Measurements from ENCODE around the gene SPC24. TPM values are rescaled to one million over a fixed set of nuclear protein-coding genes. Genes with fewer than 3 reads are reported as not detected.

Gene SPC24
- total RNA-seq, 4 donors from 2014 or later, result 0.24 to 1.1 (median 0.78) TPM; not detected in 1

DNA sequence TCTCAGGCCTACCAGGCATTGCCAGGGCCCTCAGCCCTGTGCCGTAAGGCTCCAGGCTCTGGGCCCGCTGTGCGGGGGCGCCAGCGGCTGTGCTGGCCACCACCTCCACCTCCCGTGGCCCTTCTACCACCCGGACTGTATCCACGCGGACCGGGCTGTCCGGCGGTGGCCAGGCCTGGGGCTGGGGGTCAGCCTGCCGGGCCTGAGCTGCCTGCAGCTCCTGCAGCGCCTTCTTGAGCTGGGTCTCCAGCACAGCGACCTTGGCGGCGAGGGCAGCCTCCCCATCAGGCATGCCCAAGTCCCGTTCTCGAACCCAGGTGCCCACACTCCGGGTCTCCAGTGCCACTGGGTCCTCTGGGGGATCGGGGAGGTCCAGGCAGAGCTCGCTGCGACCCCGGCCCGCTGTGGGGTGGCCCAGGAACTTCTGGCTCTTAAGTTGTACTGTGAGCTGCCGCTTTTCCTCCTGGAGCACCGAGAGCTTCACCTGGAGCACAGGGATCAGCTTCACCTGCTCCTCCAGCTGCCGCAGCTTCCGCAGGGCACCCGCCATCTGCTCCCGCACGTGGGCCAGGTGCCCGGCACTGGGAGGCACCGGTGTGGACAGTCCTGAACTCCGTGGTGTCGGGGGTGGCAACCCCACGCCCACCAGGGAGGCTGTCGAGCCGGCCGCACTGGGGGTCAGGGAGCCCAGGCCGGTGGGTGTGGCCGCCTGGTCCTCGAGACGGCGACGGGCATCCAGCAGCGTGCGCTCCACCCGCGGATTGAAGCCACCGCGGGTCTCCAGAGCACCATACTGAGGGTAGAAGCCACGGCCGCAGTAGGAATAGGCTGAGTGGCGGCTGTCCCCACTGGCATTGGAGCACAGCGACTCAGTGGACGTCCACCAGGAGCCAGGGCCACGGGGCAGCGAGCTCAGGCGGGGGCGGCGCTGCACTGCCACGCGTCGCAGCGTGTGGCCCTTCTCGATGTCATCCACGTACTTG lies 37.7 kb upstream of the SPC24 start:
- H3K9me3 ChIP-seq, result no peaks in the 10 kb centered on the region
- DNase-seq, result no peak
- H3K4me1 ChIP-seq, result peaks cover 28 to 65% of the 10 kb centered on the region in 2 donors
- intact Hi-C loops (cut with DNase I), result no loop called here
- H3K36me3 ChIP-seq, result peaks cover 14 to 18% of the 10 kb centered on the region in 2 donors
- H3K4me3 ChIP-seq (replicated peaks in 1 of 3), result no peak overlapping the region
- TF ChIP-seq POLR2A (IDR thresholded peaks at IDR 0.05), result no peak
- TF ChIP-seq, protein P1, sequence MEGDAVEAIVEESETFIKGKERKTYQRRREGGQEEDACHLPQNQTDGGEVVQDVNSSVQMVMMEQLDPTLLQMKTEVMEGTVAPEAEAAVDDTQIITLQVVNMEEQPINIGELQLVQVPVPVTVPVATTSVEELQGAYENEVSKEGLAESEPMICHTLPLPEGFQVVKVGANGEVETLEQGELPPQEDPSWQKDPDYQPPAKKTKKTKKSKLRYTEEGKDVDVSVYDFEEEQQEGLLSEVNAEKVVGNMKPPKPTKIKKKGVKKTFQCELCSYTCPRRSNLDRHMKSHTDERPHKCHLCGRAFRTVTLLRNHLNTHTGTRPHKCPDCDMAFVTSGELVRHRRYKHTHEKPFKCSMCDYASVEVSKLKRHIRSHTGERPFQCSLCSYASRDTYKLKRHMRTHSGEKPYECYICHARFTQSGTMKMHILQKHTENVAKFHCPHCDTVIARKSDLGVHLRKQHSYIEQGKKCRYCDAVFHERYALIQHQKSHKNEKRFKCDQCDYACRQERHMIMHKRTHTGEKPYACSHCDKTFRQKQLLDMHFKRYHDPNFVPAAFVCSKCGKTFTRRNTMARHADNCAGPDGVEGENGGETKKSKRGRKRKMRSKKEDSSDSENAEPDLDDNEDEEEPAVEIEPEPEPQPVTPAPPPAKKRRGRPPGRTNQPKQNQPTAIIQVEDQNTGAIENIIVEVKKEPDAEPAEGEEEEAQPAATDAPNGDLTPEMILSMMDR (IDR thresholded peaks at IDR 0.05), result no peak
- WGBS, 2 donors, result 89 to 96% methylated on average over 26 to 33 of the region's 68 CpGs
- H3K27me3 ChIP-seq, result no peaks in the 10 kb centered on the region
- H3K27ac ChIP-seq, result peak overlapping the region in 2 of 3 donors; percentile 10 to 78

DNA sequence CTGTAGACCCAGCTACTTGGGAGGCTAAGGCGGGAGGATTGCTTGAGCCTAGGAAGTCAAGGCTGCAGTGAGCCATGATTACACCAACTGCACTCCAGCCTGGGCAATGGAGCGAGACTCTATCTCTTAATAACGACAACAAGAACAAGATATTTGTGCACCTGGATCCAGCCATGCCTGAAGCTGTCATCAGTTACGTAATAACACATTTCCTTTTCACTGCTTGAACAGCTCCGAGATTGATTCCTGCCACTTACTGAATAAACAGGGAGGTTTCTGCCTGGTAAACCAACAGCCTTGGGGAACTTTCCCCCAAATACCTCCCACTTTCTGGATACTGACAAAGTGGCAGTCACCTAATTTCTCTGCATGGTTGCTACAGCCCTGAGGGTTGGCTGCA lies 36.4 kb upstream of the SPC24 start:
- H3K36me3 ChIP-seq, result peaks cover 14 to 18% of the 10 kb centered on the region in 2 donors

DNA sequence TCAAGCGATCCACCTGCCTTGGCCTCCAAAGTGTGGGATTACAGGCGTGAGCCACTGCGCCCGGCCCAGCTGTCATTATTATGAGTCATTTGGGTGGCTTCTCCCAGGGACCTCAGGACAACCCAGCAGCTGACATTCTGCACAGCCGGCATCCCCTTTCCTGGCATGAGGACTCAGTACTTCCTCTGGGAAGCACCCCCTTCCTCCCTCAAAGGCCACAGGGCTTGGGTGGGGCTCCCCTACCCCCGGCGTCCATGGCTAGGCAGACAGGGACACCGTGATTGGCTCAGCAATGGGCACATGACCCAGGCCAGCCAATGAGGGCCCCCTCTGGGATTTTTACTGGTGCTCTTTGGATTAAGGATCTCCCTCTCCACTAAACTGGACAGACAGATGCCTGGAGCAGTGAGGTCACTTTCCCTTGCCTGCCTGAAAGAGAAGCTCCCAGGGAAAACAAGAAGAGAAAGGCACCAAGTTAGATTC lies 35.7 kb upstream of the SPC24 start:
- TF ChIP-seq, protein P1 (IDR thresholded peaks at IDR 0.05), result no peak
- no peak for TF ChIP-seq POLR2A (IDR thresholded peaks at IDR 0.05)
- Histone ChIP-seq H3K4me3 (replicated peaks in 1 of 3) (no peak overlapping the region), H3K9me3 (no peaks in the 10 kb centered on the region), H3K27me3 (no peaks in the 10 kb centered on the region), H3K36me3 (peaks cover 14 to 18% of the 10 kb centered on the region in 2 donors), H3K4me1 (peaks cover 24 to 62% of the 10 kb centered on the region in 2 donors), H3K27ac (peak overlapping the region in 2 of 3 donors; percentile 73 to 79)
- DNase-seq, result peak; percentile 42
- intact Hi-C loops (cut with DNase I), result no loop called here
- WGBS, 2 donors, result 69% methylated on average over 7 to 8 of the region's 8 CpGs

More for the DNA sequence above, 36.4 kb upstream of the SPC24 start:
- Histone ChIP-seq H3K27me3 (no peaks in the 10 kb centered on the region), H3K9me3 (no peaks in the 10 kb centered on the region), H3K4me1 (peaks cover 24 to 60% of the 10 kb centered on the region in 2 donors), H3K4me3 (replicated peaks in 1 of 3) (no peak overlapping the region), H3K27ac (peak overlapping the region in 2 of 3 donors; percentile 73 to 79)
- no peak for DNase-seq
- TF ChIP-seq POLR2A (IDR thresholded peaks at IDR 0.05), result no peak
- TF ChIP-seq, protein P1 (IDR thresholded peaks at IDR 0.05), result no peak
- intact Hi-C loops (cut with DNase I), result no loop called here
- WGBS, 2 donors, result 75 to 76% methylated on average over 5 of the region's 5 CpGs

DNA sequence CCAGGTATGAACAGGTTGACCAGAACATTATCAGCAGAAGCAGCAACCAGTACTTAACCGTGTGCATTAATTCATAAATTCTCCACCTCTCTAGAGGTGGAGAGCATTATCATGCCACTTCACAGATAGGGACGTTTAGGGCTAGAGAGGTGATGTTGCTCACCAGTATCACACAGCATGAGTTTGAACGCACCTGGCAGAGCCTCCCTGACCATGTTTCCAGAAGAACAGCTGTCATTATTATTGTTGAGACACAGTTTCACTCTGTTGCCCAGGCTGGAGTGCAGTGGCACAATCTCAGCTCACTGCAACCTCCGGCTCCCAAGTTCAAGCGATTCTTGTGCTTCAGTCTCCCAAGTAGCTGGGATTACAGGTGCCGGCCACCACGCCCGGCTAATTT lies 34.9 kb upstream of the SPC24 start:
- intact Hi-C loops (cut with DNase I), result no loop called here
- TF ChIP-seq POLR2A (IDR thresholded peaks at IDR 0.05), result no peak
- TF ChIP-seq, protein P1 (IDR thresholded peaks at IDR 0.05), result no peak
- 71 to 76% methylated on average over 8 of the region's 8 CpGs for WGBS, 2 donors
- H3K27ac ChIP-seq, result peak overlapping the region; percentile 5 to 79 (median 73)
- peaks cover 23 to 62% of the 10 kb centered on the region in 2 donors for H3K4me1 ChIP-seq
- no peak overlapping the region for H3K4me3 ChIP-seq (replicated peaks in 1 of 3)
- H3K27me3 ChIP-seq, result no peaks in the 10 kb centered on the region
- peaks cover 14 to 18% of the 10 kb centered on the region in 2 donors for H3K36me3 ChIP-seq
- no peak for DNase-seq
- H3K9me3 ChIP-seq, result no peaks in the 10 kb centered on the region

DNA sequence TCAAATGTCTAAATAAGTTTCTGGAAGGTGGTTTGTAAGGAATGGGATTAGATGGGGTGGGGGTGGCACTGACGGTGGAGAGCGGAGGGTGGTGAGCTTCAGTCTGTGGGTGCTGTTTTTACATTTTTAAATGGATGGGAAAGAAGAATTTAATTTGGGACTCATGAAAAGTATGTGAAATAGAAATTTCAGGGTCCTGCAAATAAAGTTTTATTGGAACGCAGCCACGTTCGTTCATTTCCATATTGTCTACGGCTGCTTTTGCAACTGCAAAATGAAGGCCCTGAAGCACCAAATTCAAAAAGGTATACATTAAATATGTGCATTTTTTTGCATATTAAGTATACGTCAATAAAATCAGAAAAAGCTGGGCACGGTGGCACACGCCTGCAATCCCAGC lies 31.9 kb upstream of the SPC24 start:
- TF ChIP-seq POLR2A (IDR thresholded peaks at IDR 0.05), result no peak
- TF ChIP-seq, protein P1 (IDR thresholded peaks at IDR 0.05), result no peak
- WGBS, 2 donors, result 94 to 95% methylated on average over 9 of the region's 9 CpGs
- no peak for DNase-seq
- Histone ChIP-seq H3K9me3 (no peaks in the 10 kb centered on the region), H3K4me1 (peaks cover 29 to 61% of the 10 kb centered on the region in 2 donors), H3K27ac (peak overlapping the region in 1 of 3 donors; percentile 81), H3K27me3 (no peaks in the 10 kb centered on the region), H3K4me3 (replicated peaks in 1 of 3) (no peak overlapping the region), H3K36me3 (peaks cover under 1% of the 10 kb centered on the region in 2 donors)
- intact Hi-C loops (cut with DNase I), result no loop called here
